GM23338 (cell line): ENCODE data around the gene GRIK2.

Source experiments
- CREB1 ChIP-seq: fragments of 250-450 bp; sonication (Bioruptor Pico); IDR thresholded peaks from 2 replicates; pipeline ENCODE4 v1.5.0; 2020; ENCODE audit warnings: low read depth, mild to moderate bottlenecking, moderate library complexity
- CTCF ChIP-seq, 2 experiments: fragments of 200-600 bp in 1 of 2; sonication (generic) in 1 of 2; conservative IDR thresholded peaks; 2 replicates each; pipeline versions ENCODE4 v1.5.1 to v1.6.1; 2016 to 2017; ENCODE audit warnings: antibody characterized with exemption in 2 of 2, low read depth in 2 of 2, mild to moderate bottlenecking in 2 of 2, moderate library complexity in 1 of 2
- EZH2 ChIP-seq: fragments of 200-600 bp; sonication (generic); IDR thresholded peaks from one replicate; pipeline ENCODE4 v1.8.0; 2017; ENCODE audit warnings: antibody characterized with exemption, mild to moderate bottlenecking, low read depth; ENCODE audit not compliant: unreplicated experiment
- EZH2phosphoT487 ChIP-seq: fragments of 200-600 bp; sonication (generic); IDR thresholded peaks from one replicate; pipeline ENCODE4 v1.8.1; 2018; ENCODE audit warnings: antibody characterized with exemption; ENCODE audit not compliant: unreplicated experiment
- JUNB ChIP-seq: IDR thresholded peaks from one replicate; pipeline ENCODE4 v1.6.1; 2016; ENCODE audit warnings: antibody characterized with exemption; ENCODE audit not compliant: unreplicated experiment
- POLR2AphosphoS5 ChIP-seq: IDR thresholded peaks from 2 replicates; pipeline ENCODE4 v1.6.1; 2016; ENCODE audit warnings: antibody characterized with exemption, low read depth
- REST ChIP-seq: IDR thresholded peaks from one replicate; pipeline ENCODE4 v1.6.1; 2018; ENCODE audit warnings: antibody characterized with exemption; ENCODE audit not compliant: unreplicated experiment
- ZNF114 ChIP-seq: fragments of 250-450 bp; sonication (Bioruptor Pico); IDR thresholded peaks from 2 replicates; pipeline ENCODE4 v1.5.0; 2020; ENCODE audit warnings: mild to moderate bottlenecking, moderate library complexity
- TF ChIP-seq, protein P1 (sequence below): IDR thresholded peaks from 2 replicates; pipeline ENCODE4 v1.6.1; 2016; ENCODE audit warnings: antibody characterized with exemption

DNA sequence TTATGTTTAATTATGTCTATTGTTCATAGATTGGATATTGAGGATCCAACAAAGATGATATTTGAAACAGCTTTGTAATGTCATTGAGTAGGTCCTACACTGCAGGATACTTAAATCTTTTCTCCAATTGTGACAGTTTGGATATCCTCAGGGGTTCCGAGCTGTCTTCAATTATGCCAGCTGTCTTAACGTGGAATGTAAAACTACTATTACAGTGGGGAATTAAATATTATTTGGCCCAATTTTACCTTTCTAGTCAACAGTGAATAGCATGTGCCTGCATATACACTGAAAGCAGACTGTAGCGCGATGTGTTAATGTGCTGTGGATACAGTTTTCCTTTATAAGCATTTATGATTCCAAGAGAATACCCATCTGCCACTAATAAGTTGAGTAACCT lies 156.9 kb downstream of the GRIK2 start:
- TF ChIP-seq CTCF (conservative IDR thresholded peaks at IDR 0.05; ENCODE audit: low read depth in 2 of 2) (no peak), JUNB (no peak), POLR2AphosphoS5 (no peak), CREB1 (CRISPR knock-in tag) (no peak), EZH2 (no peak), REST (no peak), EZH2phosphoT487 (no peak), ZNF114 (CRISPR knock-in tag) (no peak)
- TF ChIP-seq, protein P1, sequence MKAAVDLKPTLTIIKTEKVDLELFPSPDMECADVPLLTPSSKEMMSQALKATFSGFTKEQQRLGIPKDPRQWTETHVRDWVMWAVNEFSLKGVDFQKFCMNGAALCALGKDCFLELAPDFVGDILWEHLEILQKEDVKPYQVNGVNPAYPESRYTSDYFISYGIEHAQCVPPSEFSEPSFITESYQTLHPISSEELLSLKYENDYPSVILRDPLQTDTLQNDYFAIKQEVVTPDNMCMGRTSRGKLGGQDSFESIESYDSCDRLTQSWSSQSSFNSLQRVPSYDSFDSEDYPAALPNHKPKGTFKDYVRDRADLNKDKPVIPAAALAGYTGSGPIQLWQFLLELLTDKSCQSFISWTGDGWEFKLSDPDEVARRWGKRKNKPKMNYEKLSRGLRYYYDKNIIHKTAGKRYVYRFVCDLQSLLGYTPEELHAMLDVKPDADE = no peak
